Measurements from ENCODE around the gene SCPEP1.

GRCh38 chr17:57009737-57010445 is 32.0 kb downstream of the SCPEP1 start:
- TF ChIP-seq POLR2AphosphoS5 (IDR thresholded peaks at IDR 0.05) = no peak
- TF ChIP-seq CTCF (IDR thresholded peaks at IDR 0.05) = peak; percentile 9 to 69 (median 42)

All from prostate gland (tissue), 2 donors.